GM19438 (cell line): Measurements from ENCODE around the gene GDA.
"Not testable (repeated sequence)": the region's sequence is repeated elsewhere in the genome, so short reads cannot be mapped to it uniquely, and the experiment has no call there.

Experiments
- ATAC-seq: cut with Tn5 transposase; IDR thresholded peaks from one replicate; pipeline ENCODE4 v1.9.1; 2021; ENCODE audit warnings: low read depth; ENCODE audit not compliant: unreplicated experiment

Gene GDA

GRCh38 chr9:72203205-72203803 lies 54.1 kb downstream of the GDA start:
- ATAC-seq, result peak; percentile 57

- no peak for ATAC-seq
These were observed 54.8 kb downstream of the GDA start for GRCh38 chr9:72204062-72204461.

GRCh38 chr9:72205513-72205912 lies 56.3 kb downstream of the GDA start:
- peak; percentile 40 for ATAC-seq

- ATAC-seq, result peak; percentile 68
These were observed 58.0 kb downstream of the GDA start for GRCh38 chr9:72207278-72207677.

- ATAC-seq, result no peak
These were observed 61.3 kb downstream of the GDA start for GRCh38 chr9:72210522-72210921.

GRCh38 chr9:72211047-72211446 lies 61.8 kb downstream of the GDA start:
- no peak for ATAC-seq

GRCh38 chr9:72213906-72214305 lies 64.7 kb downstream of the GDA start:
- ATAC-seq, result no peak

- ATAC-seq, result no peak
These were observed 68.1 kb downstream of the GDA start for GRCh38 chr9:72217306-72217842.

GRCh38 chr9:72220589-72220988 lies 71.3 kb downstream of the GDA start:
- no peak for ATAC-seq

GRCh38 chr9:72226146-72226812 lies 77.0 kb downstream of the GDA start:
- ATAC-seq, result no peak

- no peak for ATAC-seq
These were observed 79.0 kb downstream of the GDA start for GRCh38 chr9:72228282-72228681.

- no peak for ATAC-seq
These were observed 83.5 kb downstream of the GDA start for GRCh38 chr9:72232778-72233177.

GRCh38 chr9:72247549-72247948 lies 98.3 kb downstream of the GDA start:
- no peak for ATAC-seq

- ATAC-seq, result no peak
These were observed 102.3 kb downstream of the GDA start for GRCh38 chr9:72251589-72251988.

- ATAC-seq, result no peak
These were observed 105.8 kb downstream of the GDA start for GRCh38 chr9:72254901-72255545.

- no peak for ATAC-seq
These were observed 106.3 kb downstream of the GDA start for GRCh38 chr9:72255569-72255968.

GRCh38 chr9:72256931-72257330 lies 107.7 kb downstream of the GDA start:
- no peak for ATAC-seq

GRCh38 chr9:72257814-72258213 lies 108.6 kb downstream of the GDA start:
- ATAC-seq, result no peak

- no peak for ATAC-seq
These were observed 112.8 kb downstream of the GDA start for GRCh38 chr9:72262063-72262462.

GRCh38 chr9:72263572-72263971 lies 114.3 kb downstream of the GDA start:
- ATAC-seq, result no peak

- no peak for ATAC-seq
These were observed 119.7 kb downstream of the GDA start for GRCh38 chr9:72268961-72269360.

- ATAC-seq, result not testable (repeated sequence)
These were observed 121.1 kb downstream of the GDA start for GRCh38 chr9:72270359-72270758.
